NCI-H345 treated with DMSO at 0.1 percent for 48 hours (cell line): ENCODE data around the gene MSTN.
"Not testable (repeated sequence)": the region's sequence is repeated elsewhere in the genome, so short reads cannot be mapped to it uniquely, and the experiment has no call there.

ENCODE experiments used
- DNase-seq: peaks from one replicate; lab custom pipeline; 2025; ENCODE audit not compliant: unreplicated experiment; lab: John Stamatoyannopoulos, UW

MSTN gene

GRCh38 chr2:190065839-190066238, 3.3 kb upstream of the MSTN start:
- no peak for DNase-seq

GRCh38 chr2:190063624-190064023, 1.1 kb upstream of the MSTN start:
- DNase-seq, result no peak

- no peak for DNase-seq
Measured at GRCh38 chr2:190062053-190062452, 476 bp downstream of the MSTN start.

- DNase-seq, result no peak
Measured at GRCh38 chr2:190060626-190061025, 1.9 kb downstream of the MSTN start.

DNA sequence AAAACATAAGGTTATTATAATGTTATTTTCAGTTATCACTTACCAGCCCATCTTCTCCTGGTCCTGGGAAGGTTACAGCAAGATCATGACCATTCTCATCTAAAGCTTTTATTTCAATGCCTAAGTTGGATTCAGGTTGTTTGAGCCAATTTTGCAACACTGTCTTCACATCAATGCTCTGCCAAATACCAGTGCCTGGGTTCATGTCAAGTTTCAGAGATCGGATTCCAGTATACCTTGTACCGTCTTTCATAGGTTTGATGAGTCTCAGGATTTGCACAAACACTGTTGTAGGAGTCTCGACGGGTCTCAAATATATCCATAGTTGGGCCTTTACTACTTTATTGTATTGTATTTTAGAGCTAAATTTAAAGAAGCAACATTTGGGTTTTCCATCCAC, 2.5 kb downstream of the MSTN start:
- no peak for DNase-seq

- DNase-seq, result no peak
Measured at GRCh38 chr2:190053426-190053825, 9.1 kb downstream of the MSTN start.

DNA sequence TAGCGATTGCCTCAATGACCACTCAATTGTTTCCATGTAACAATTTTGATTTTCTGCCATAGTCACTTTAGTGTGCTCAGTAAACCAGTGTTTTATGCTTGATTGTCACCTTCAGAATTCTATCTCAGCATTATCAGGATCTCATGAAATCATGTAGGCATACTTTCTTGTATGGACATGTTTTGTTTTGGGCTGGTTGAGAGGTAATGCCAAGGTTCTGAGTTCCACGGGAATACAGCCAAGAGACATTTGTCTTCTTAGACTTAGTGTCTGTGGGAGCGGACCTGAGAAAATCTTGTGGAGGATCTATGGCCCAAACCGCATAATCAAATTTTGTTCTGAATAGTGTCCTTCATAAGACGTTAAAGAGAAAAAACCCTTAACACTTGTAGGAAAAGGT, 10.2 kb downstream of the MSTN start:
- no peak for DNase-seq

- DNase-seq, result no peak
Measured at GRCh38 chr2:190051223-190051622, 11.3 kb downstream of the MSTN start.

GRCh38 chr2:190050001-190050400, 12.5 kb downstream of the MSTN start:
- no peak for DNase-seq

- DNase-seq, result no peak
Measured at GRCh38 chr2:190044866-190045265, 17.7 kb downstream of the MSTN start.

- DNase-seq, result no peak
Measured at GRCh38 chr2:190043441-190043840, 19.1 kb downstream of the MSTN start.

DNA sequence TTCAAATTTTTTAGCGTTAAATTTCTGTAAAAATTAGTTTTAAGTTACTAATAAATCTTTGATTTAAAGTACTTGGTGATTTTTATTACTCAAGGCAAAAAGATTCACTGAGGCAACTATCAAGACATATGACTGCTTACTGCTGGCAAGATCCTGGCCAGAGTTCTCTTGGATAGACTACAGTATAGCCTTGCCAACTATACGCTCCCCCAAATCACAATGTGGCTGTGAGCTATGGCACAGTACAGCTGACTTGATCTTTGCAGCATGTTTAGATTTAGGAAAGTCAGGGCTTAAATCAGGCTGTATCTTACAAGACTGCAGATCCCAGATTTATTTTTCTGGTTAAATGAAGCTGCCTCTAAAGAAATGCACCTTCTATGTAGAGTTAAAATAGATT, 26.5 kb downstream of the MSTN start:
- no peak for DNase-seq

DNA sequence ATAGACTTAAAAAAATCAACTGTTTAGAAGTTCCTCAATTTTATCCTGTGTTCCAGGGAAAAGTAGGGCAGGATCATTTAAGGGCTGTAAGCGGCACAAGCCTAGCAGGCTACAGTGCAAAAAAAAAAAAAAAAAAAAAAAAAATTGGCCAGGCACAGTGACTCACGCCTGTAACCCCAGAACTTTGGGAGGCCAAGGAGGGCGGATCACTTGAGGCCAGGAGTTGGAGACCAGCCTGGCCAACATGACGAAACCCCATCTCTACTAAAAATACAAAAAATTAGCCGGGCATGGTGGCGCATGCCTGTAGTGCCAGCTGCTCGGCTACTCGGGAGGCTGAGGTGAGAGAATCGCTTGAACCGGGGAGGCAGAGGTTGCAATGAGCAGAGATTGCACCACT, 28.1 kb downstream of the MSTN start:
- DNase-seq, result not testable (repeated sequence)

- DNase-seq, result no peak
Measured at GRCh38 chr2:190031969-190032618, 30.4 kb downstream of the MSTN start.

GRCh38 chr2:190023860-190024259, 38.7 kb downstream of the MSTN start:
- DNase-seq, result peak; percentile 10

GRCh38 chr2:190020720-190021119, 41.8 kb downstream of the MSTN start:
- no peak for DNase-seq

DNA sequence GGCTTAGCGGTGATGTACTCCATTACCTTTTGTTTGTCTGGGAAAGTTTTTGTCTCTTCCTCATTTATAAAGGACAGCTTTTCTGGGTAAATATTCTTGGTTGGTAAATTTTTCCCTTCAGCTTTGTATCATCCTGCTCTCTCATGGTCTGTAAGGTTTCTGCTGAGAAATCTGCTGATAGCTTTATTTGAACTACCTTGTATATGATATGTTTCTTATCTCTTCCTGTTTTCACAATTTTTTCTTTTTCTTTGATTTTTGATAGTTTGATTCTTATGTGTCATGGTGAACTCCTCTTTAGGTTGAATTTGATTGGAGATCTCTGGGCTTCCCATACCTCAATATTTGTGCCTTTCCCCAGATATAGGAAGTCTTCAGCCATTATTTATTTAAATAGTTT, 44.7 kb downstream of the MSTN start:
- no peak for DNase-seq

GRCh38 chr2:190015969-190016368, 46.6 kb downstream of the MSTN start:
- DNase-seq, result not testable (repeated sequence)
